NCI-H1417 treated with DMSO at 0.1 percent for 48 hours (cell line): Measurements from ENCODE around the gene STARD3NL.
"Not testable (repeated sequence)": the region's sequence is repeated elsewhere in the genome, so short reads cannot be mapped to it uniquely, and the experiment has no call there.

Experiments
- DNase-seq: peaks from one replicate; lab custom pipeline; 2025; lab: John Stamatoyannopoulos, UW

The STARD3NL gene

GRCh38 chr7:38223306-38223705 lies 45.3 kb downstream of the STARD3NL start:
- no peak for DNase-seq

GRCh38 chr7:38224392-38224791 lies 46.3 kb downstream of the STARD3NL start:
- no peak for DNase-seq

GRCh38 chr7:38229386-38229785 lies 51.3 kb downstream of the STARD3NL start:
- no peak for DNase-seq

DNA sequence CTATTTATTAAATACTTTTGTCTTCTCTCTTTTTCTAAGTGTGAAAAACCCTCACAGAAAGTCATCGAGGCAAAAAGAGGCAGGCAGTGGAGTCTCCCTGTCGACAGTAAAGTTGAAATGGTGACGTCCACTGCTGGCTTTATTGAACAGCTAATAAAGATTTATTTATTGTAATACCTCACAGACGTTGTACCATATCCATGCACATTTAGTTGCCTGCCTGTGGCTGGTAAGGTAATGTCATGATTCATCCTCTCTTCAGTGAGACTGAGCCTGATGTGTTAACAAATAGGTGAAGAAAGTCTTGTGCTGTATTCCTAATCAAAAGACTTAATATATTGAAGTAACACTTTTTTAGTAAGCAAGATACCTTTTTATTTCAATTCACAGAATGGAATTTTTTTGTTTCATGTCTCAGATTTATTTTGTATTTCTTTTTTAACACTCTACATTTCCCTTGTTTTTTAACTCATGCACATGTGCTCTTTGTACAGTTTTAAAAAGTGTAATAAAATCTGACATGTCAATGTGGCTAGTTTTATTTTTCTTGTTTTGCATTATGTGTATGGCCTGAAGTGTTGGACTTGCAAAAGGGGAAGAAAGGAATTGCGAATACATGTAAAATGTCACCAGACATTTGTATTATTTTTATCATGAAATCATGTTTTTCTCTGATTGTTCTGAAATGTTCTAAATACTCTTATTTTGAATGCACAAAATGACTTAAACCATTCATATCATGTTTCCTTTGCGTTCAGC lies 52.0 kb downstream of the STARD3NL start:
- DNase-seq: no peak

GRCh38 chr7:38232502-38233366 lies 54.7 kb downstream of the STARD3NL start:
- no peak for DNase-seq

DNA sequence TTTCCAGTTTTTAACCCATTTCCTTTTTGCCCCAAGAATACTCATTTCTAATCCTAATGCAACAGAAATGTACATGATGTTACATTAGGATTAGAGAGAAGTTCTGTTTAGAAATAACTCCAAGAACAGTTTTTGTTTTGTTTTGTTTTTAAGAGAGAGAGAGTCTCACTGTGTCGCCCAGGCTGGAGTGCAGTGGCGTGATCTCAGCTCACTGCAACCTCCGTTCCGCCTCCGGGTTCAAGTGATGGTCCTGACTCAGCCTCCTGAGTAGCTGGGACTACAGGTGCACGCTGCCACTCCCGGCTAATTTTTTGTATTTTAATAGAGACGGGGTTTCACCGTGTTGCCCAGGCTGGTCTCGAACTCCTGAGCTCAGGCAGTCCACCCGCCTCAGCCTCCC lies 56.7 kb downstream of the STARD3NL start:
- not testable (repeated sequence) for DNase-seq

DNA sequence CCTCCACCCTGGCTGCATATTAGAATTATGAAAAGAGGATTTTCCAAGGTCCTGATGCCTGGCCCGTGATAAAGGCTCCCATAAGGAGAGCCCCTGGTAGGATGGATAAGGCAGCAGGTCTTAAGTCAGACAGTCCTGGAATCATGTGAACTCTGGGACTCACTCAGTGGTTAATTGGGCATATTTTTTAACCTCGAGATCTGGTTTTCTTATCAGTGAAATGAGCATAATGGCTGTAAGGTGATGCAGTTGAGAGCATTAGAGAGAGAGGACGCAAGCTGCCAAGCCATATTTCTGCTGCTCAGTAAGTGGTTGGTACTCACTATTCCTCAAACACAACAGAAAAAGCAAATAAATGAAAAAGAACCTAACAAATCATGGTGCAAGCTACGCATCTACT lies 57.6 kb downstream of the STARD3NL start:
- no peak for DNase-seq

GRCh38 chr7:38239129-38239528 lies 61.1 kb downstream of the STARD3NL start:
- DNase-seq: not testable (repeated sequence)

DNA sequence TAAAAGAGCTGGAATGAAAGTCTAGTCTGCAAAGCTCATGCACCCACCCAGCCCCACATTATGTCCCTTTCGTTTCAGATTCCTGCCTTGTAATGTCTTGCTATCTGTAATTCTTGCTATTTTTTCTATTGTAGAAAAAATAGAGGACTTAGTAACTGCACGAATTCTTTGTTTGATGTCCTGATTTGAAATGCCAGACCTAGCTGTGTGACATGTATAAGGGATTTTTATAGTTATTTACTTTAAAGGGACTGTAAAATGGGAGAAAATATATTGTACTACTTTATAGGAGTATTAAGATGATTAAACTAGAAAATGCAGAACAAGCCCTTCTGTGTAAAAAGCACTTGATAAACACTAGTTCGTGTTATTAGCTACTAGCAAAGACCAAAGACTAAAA lies 63.0 kb downstream of the STARD3NL start:
- no peak for DNase-seq

DNA sequence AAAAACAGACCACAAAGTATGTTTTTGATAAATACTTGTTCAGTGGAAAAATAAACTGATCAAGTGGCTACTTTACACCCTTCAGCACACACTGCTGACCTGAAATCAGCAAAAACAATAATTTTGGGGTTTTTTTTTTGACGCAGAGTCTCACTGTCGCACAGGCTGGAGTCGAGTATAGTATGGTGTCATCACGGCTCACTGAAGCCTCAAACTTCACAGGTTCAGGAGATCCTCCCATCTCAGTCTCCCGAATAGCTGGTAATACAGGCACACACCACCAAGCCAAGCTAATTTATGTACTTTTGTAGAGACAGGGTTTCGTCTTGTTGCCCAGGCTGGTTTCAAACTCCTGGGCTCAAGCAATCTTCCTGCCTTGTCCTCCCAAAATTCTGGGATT lies 64.8 kb downstream of the STARD3NL start:
- DNase-seq: no peak

DNA sequence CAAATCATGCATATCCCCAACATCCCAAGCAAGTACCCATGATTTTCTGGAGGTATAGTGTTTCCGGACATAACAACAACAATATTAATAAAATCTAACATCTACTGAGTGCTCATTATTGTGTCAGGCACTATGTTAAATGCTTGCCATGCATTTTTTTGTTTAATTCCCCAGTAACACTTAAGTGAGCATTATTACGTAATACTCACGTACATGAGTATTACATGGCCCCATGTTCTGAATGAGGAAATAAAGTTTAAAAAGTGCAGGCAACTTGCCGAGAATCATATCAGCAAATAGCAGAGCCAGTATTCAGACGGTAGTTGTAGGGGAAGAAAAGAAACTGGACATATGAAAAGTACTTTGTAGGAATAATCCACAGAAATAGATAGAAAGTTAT lies 65.3 kb downstream of the STARD3NL start:
- not testable (repeated sequence) for DNase-seq

GRCh38 chr7:38244516-38244915 lies 66.5 kb downstream of the STARD3NL start:
- DNase-seq: no peak

DNA sequence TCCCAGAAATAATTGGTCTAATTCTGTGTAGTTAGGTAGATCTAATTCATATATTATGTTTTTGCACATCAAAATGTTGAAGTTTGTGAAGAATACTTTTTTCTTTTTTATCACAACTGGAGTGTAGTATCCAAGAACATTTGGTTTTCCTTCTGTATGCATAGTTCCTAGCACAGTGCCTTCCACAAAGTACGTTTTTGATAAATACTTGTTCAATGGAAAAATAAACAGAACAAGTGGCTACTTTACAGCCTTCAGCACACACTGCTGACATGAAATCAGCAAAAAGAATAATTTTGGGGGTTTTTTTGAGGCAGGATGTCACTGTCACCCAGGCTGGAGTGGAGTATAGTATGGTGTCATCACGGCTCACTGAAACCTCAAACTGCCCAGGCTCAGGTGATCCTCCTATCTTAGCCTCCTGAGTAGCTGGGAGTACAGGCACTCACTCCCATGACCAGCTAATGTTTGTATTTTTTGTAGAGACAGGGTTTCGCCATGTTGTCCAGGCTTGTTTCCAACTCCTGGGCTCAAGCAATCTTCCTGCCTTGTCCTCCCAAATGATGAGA lies 67.4 kb downstream of the STARD3NL start:
- no peak for DNase-seq

DNA sequence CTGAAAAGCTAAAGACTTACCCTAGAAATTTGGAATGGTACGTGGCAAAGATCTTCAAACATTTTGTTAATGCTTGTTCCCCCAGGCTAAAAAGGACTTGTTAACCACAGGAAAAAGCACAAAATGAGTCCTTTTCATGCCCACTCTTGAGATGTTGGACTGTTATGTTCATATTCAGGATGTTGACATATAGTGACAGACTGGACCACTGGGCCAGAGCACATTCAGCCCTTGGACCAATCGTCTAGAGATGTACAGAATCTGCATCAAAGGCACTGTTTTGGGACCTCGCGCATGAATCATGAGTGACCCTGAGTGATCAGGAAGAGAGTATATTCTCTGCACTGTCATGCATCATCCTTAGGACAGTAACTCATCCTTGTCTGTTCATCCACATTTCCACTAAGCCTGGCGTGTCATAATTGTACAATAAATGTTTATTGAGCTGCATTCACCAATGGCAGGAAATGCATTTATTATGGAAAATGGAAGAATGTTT lies 70.1 kb downstream of the STARD3NL start:
- DNase-seq: no peak

DNA sequence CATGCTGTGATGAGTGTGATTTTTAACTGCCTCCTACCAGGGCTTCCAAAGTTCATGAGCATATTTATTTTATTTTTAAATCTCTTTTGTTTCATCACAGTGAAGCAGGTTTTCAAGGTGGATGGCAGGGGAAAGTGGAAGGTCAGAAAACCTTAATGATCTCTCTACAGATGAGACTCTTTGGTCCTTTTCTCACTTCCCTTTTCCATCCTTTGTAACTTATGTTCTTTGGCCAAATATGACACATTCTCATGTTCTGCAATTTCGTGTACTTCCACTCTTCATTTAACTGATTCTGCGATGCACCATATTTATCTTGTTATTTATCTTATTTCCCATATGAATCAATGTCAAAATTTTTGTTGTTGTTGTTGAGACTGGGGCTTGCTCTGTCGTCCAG lies 71.8 kb downstream of the STARD3NL start:
- not testable (repeated sequence) for DNase-seq

- DNase-seq: no peak
Observed at GRCh38 chr7:38257350-38257677, 79.3 kb downstream of the STARD3NL start.

DNA sequence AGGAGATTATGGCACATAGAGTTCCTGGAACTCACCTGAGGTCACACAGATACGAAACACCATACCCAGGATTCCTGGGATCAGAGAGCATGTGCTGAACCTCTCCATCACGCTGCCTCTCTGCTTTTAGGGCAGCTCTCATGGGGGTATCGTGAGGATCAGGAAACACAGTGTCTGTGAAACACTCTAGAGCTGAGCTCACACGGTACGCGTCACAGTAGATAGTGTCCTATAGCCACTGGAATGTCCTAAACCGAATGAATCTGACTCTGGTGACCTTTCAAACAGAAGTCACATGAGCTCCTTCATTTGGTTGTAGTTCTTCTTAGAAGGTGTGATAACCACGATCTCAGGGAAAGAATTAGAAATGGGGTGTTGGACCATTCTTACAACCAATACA lies 81.1 kb downstream of the STARD3NL start:
- not testable (repeated sequence) for DNase-seq

DNA sequence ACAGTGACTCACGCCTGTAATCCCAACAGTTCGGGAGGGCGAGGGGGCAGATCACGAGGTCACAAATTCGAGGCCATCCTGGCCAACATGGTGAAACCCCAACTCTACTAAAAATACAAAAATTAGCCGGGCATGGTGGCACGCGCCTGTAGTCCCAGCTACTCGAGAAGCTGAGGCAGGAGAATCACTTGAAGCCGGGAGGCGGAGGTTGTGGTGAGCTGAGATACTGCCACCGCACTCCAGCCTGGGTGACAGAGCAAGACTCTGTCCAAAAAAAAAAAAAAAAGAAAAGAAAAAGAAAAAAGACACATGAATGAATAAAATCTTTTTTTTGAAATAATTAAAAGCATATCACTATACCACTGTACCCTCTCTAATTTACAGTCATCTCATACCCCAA lies 83.6 kb downstream of the STARD3NL start:
- DNase-seq: not testable (repeated sequence)

- DNase-seq: not testable (repeated sequence)
Observed at GRCh38 chr7:38262026-38262425, 84.0 kb downstream of the STARD3NL start.

GRCh38 chr7:38262545-38262944 lies 84.5 kb downstream of the STARD3NL start:
- no peak for DNase-seq

DNA sequence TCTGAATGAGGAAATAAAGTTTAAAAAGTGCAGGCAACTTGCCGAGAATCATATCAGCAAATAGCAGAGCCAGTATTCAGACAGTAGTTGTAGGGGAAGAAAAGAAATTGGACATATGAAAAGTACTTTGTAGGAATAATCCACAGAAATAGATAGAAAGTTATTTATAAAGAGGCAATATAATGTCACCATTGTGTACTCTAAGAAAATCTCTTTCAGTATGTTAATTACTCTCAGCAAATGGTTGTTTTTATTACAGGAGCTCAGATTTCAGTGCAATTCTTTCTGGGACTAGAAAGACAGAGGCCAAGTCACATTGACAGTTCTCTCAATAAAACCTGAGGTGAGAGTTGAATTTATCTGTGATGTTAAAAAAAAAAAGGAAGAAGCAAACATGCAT lies 85.2 kb downstream of the STARD3NL start:
- DNase-seq: not testable (repeated sequence)

GRCh38 chr7:38264602-38265001 lies 86.6 kb downstream of the STARD3NL start:
- not testable (repeated sequence) for DNase-seq

DNA sequence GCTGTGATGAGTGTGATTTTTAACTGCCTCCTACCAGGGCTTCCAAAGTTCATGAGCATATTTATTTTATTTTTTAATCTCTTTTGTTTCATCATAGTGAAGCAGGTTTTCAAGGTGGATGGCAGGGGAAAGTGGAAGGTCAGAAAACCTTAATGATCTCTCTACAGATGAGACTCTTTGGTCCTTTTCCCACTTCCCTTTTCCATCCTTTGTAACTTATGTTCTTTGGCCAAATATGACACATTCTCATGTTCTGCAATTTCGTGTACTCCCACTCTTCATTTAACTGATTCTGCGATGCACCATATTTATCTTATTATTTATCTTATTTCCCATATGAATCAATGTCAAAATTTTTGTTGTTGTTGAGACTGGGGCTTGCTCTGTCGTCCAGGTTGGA lies 87.9 kb downstream of the STARD3NL start:
- DNase-seq: not testable (repeated sequence)
